AML-193 (cell line): Measurements from ENCODE around the gene OR7E24.

Experiments used
- DNase-seq, 2 experiments: peaks; one replicate each; lab custom pipeline; 2025; lab: John Stamatoyannopoulos, UW

Gene OR7E24

DNA sequence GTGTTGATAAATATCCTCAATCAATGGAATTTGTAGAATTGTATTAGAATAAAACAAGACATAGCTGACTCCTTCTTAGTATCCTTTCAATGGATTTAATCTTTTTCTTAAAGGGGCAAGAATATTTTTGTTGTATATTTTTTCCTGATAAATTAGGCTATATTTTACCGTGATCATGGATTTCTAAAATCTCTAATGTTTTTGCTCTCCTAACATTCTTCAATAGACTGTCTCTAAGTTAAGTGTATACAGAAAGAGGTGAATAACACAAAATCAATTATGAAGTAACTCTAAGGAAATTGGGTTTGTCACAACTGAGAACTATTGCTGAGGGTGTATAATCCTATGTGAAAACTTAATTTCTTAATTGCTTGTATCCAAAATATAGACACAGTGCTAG, at the start of gene OR7E24:
TSS of gene OR7E24 (plus strand) at position 301 of the 400 bp plus-strand sequence. CDS start 114 bp downstream, outside the sequence.
- DNase-seq: no peak

DNA sequence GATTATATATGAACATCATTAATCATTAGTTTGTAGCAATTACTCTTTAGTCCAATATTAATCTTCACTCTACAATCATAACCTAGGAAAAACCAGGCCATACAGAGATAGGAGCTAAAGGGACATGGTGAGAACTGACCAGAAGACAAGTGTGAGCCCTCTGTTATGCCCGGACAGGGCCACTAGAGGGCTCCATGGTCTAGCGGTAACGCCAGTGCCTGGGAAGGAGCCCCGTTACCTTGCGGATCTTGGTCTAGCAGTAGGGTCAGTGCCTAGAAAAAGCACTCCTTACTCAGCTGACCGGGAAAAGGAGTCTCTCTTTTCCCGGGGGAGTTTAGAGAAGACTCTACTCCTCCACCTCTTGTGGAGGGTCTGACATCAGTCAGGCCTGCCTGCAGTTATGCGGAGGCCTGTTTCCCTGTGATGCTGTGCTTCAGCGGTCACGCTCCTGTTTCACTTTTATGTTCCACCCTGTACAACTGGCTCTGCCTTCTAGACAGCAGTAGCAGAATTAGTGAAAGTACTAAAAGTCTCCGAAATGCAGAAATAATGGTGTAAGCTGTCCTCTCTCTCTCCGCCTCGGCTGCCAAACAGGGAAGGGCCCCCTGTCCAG, 45.1 kb upstream of the OR7E24 start:
- peak; percentile 9 to 28 for DNase-seq

DNA sequence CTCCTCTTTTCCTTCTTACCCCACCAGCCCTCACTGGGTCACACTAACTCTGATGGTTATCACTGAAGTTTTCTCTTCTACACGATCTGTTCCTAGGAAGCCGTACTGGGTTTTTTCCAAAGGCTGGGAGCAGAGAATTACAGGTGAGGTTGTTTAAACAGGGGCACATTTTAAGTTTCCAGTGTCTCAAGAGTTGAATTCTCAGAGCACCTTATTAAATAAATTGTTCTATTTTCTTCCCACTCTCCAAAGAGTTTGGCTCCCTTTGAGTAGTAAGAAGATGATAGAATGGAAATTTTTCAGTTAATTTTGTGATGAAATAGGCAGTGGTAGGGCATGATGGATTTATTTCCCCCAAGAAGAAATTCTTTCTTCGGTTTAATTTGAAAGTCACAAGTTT, 31.2 kb upstream of the OR7E24 start, which contains the start of gene OR7D4:
TSS of gene OR7D4 (minus strand) at position 101 of the 400 bp plus-strand sequence. CDS start 4,752 bp downstream, outside the sequence.
- DNase-seq: no peak

DNA sequence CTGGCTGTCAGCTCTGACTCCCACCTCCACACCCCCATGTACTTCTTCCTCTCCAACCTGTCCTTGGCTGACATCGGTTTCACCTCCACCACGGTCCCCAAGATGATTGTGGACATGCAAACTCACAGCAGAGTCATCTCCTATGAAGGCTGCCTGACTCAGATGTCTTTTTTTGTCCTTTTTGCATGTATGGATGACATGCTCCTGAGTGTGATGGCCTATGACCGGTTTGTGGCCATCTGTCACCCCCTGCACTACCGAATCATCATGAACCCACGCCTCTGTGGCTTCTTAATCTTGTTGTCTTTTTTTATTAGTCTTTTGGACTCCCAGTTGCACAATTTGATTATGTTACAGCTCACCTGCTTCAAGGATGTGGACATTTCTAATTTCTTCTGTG, 506 bp downstream of the OR7E24 start:
- no peak for DNase-seq

DNA sequence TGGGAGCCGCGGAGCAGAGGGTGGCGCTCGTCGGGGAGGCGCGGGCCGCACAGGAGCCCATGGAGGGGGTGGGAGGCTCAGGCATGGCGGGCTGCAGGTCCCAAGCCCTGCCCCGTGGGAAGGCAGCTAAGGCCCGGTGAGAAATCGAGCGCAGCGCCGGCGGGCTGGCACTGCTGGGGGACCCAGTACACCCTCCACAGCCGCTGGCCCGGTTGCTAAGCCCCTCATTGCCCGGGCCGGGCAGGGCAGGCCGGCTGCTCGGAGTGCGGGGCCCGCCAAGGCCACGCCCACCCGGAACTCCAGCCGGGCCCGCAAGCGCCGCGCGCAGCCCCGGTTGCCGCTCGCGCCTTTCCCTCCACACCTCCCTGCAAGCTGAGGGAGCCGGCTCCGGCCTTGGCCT, 32.8 kb downstream of the OR7E24 start:
- peak in 1 of 2 experiments; percentile 10 for DNase-seq

DNA sequence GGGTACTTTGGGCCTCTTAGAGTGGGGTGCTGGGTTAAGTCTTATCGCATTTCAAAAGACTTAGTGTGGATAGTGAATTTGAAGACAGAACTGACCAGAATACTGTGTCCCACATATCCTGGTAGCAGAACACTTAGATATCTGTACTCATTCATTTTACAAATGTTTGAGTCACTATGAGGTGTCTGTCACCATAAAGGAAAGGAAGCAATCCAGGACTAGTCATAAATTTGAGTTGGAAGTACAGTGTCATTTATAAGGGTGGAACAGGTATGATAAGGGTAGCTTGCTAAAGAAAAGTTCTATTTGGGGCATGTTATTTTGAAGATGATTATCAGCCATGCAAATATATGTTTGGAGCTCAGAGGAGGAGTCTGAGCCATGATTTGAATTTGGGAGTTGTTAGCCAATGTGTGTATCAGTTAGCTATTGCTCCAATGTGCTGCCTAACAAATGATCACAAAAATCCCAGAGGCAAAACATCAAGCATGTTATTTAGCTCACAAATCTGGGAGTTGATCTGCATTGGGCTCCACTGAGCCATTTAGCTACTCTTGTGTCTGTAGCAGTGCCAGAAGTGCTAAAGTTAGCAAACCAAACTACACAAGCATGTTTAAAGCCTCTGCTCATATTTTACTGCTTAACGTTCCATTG, 38.6 kb downstream of the OR7E24 start:
- DNase-seq: no peak

DNA sequence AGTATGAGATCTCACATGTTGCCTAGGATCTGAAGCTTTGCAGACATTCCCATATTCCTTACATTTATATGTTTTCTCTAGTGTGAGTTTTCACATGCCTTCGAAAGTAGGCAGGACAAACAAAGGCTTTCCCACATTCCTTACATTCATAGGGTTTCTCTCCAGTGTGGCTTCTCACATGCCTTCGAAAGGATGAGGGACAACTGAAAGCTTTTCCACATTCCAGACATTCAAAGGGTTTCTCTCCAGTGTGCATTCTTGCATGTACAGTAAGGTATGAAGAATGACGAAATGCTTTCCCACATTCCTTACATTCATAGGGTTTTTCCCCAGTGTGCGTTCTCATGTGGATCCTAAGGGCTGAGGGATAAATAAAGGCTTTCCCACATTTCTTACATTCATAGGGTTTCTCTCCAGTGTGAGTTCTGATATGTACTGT, 44.7 kb downstream of the OR7E24 start:
- DNase-seq: no peak

DNA sequence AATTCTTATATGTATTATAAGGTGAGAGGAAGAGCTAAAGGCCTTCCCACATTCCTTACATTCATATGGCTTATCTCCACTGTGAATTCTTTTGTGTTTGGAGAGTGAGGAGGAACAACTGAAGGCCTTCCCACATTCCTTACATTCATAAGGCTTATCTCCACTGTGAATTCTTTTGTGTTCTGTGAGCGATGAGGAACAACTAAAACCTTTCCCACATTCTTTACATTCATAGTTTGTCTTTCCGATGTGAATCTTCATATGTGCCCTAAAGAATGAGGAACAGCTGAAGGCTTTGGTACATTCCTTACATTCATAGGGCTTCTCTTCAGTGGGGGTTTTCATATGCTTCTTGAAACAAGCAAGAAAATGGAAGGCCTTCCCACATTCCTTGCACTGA, 45.6 kb downstream of the OR7E24 start:
- no peak for DNase-seq
